GM18951 (cell line): ENCODE data around the gene MPP1.
"Not testable (repeated sequence)": the region's sequence is repeated elsewhere in the genome, so short reads cannot be mapped to it uniquely, and the experiment has no call there.

Source experiments
- POLR2A ChIP-seq: IDR thresholded peaks from 4 replicates; pipeline ENCODE4 v1.6.1; 2011; ENCODE audit warnings: mild to moderate bottlenecking; ENCODE audit not compliant: insufficient read length, insufficient read depth; ENCODE audit errors: extremely low read depth
- in situ Hi-C: fragments of 300-500 bp; cut with MboI; formaldehyde crosslinking; loops from one replicate; pipeline ENCODE4 v1.12.0; 2022; ENCODE audit warnings: low sequenced_read_pairs, mixed read lengths, inconsistent platforms; ENCODE audit not compliant: unreplicated experiment

MPP1 gene

GRCh38 chrX:154822029-154822428, 16.7 kb upstream of the MPP1 start:
- TF ChIP-seq POLR2A, result no peak
- in situ Hi-C loops, result no loop called here

- in situ Hi-C loops, result no loop called here
- no peak for TF ChIP-seq POLR2A
Observed at GRCh38 chrX:154821523-154821922, 16.2 kb upstream of the MPP1 start.

GRCh38 chrX:154819771-154820341, 14.6 kb upstream of the MPP1 start:
- in situ Hi-C loops, result no loop called here
- no peak for TF ChIP-seq POLR2A

- in situ Hi-C loops, result no loop called here
- TF ChIP-seq POLR2A, result no peak
Observed at GRCh38 chrX:154818916-154819770, 13.9 kb upstream of the MPP1 start.

GRCh38 chrX:154817048-154817618, 11.8 kb upstream of the MPP1 start:
- in situ Hi-C loops, result not testable (repeated sequence)

GRCh38 chrX:154816326-154816898, 11.1 kb upstream of the MPP1 start:
- in situ Hi-C loops, result not testable (repeated sequence)

GRCh38 chrX:154815274-154815818, 10.1 kb upstream of the MPP1 start:
- in situ Hi-C loops, result no loop called here
- no peak for TF ChIP-seq POLR2A

GRCh38 chrX:154813801-154814200, 8.5 kb upstream of the MPP1 start:
- in situ Hi-C loops, result no loop called here

GRCh38 chrX:154812341-154813101, 7.2 kb upstream of the MPP1 start:
- in situ Hi-C loops, result no loop called here

More at GRCh38 chrX:154813801-154814200, 8.5 kb upstream of the MPP1 start:
- TF ChIP-seq POLR2A, result no peak

GRCh38 chrX:154809939-154810665, 4.8 kb upstream of the MPP1 start:
- no peak for TF ChIP-seq POLR2A
- in situ Hi-C loops, result no loop called here

More at GRCh38 chrX:154812341-154813101, 7.2 kb upstream of the MPP1 start:
- TF ChIP-seq POLR2A, result no peak

- in situ Hi-C loops, result no loop called here
- no peak for TF ChIP-seq POLR2A
Observed at GRCh38 chrX:154806837-154807501, 1.7 kb upstream of the MPP1 start.

- in situ Hi-C loops, result no loop called here
Observed at GRCh38 chrX:154805696-154806091, 409 bp upstream of the MPP1 start.

More at GRCh38 chrX:154805696-154806091, 409 bp upstream of the MPP1 start:
- no peak for TF ChIP-seq POLR2A
